D721Med (cell line): ENCODE measurements around the gene SLC45A2.

Source experiments
- DNase-seq: peaks from one replicate; pipeline ENCODE4 v3.0.0; 2011; ENCODE audit warnings: low spot score; ENCODE audit not compliant: insufficient read length
- FAIRE-seq: peaks from 2 replicates; lab custom pipeline; 2011; peaks lifted over from hg19 to GRCh38; lab: Jason Lieb, UNC
- TF ChIP-seq, protein P1 (sequence below): IDR thresholded peaks from 2 replicates; pipeline ENCODE4 v1.5.1; 2012; ENCODE audit warnings: mild to moderate bottlenecking, control low read depth; ENCODE audit not compliant: insufficient read depth; ENCODE audit errors: missing control alignments

SLC45A2 gene

GRCh38 chr5:33903118-33903517, 81.4 kb downstream of the SLC45A2 start:
- no peak for DNase-seq
- no peak for FAIRE-seq
- TF ChIP-seq, protein P1, sequence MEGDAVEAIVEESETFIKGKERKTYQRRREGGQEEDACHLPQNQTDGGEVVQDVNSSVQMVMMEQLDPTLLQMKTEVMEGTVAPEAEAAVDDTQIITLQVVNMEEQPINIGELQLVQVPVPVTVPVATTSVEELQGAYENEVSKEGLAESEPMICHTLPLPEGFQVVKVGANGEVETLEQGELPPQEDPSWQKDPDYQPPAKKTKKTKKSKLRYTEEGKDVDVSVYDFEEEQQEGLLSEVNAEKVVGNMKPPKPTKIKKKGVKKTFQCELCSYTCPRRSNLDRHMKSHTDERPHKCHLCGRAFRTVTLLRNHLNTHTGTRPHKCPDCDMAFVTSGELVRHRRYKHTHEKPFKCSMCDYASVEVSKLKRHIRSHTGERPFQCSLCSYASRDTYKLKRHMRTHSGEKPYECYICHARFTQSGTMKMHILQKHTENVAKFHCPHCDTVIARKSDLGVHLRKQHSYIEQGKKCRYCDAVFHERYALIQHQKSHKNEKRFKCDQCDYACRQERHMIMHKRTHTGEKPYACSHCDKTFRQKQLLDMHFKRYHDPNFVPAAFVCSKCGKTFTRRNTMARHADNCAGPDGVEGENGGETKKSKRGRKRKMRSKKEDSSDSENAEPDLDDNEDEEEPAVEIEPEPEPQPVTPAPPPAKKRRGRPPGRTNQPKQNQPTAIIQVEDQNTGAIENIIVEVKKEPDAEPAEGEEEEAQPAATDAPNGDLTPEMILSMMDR, result no peak

DNA sequence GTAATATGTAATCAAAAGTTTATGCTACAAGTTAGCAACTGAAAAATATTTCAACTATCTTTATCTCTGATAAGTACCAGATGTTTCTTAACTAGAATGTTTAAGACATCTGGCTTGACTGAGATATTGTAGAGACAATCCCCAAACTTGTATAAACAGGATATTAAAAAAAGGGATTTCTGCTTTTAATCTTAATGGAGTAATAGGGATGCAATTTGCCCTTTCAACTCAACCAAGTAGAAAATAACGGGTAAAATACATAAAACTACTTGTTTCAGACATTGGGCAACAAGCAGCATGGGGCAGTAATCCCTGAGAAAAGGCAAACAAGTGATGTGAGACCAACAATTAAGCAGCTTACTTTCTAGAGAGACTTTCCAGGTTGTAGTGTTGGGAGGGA, 83.3 kb downstream of the SLC45A2 start:
- FAIRE-seq (no peak), DNase-seq (no peak)
- TF ChIP-seq, protein P1, result no peak
